Measurements from ENCODE around the gene PLK2. TPM values are rescaled to one million over a fixed set of nuclear protein-coding genes. Genes with fewer than 3 reads are reported as not detected.

Gene PLK2
- total and polyA plus RNA-seq, 2 of the 8 experiments (the other 6 are each of a cell fraction or from before 2014, with no cell fraction given), result 5.8 to 20.6 TPM

DNA sequence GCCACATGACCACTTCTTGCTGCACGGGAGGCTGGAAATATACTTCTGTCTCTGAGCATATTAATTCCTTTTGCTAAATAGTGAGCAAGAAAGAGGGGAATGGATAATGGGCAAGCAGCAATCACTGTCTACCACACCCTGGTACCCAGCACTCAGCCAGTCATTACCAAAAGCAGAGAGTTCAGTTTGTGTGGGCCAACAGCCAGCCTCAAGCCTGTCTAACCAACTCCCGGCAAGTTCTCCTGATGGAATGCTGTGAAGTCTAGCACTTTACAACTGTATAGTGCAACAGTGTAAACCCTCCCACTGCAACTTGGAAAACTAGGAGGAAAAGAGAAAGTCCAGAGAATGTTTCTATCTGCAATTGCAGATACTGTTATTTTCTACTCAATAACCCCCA is 47.8 kb downstream of the PLK2 start:
- no peak overlapping the region for H2AFZ ChIP-seq (ENCODE audit: low read length)
- no peak overlapping the region for H3K18ac ChIP-seq (ENCODE audit: extremely low read depth, low read length)
- no peaks in the 10 kb centered on the region for H3K23me2 ChIP-seq (ENCODE audit: low read depth, low read length)
- no peak for DNase-seq (ENCODE audit: low read depth in 1 of 2, low spot score in 2 of 2)
- H2BK5ac ChIP-seq (ENCODE audit: low read depth, low read length), result no peak overlapping the region
- H4K91ac ChIP-seq (replicated peaks; ENCODE audit: insufficient read length, low read length), result no peak overlapping the region
- H3K79me1 ChIP-seq (ENCODE audit: low read depth, low read length), result no peaks in the 10 kb centered on the region
- FAIRE-seq, result no peak
- no peak overlapping the region for H2BK20ac ChIP-seq (ENCODE audit: low read length)
- no peak overlapping the region for H3K9ac ChIP-seq (replicated peaks in 1 of 4; ENCODE audit: extremely low read depth in 1 of 4, low read depth in 3 of 4, low read length in 3 of 4)
- H3K27me3 ChIP-seq (replicated peaks in 1 of 4; ENCODE audit: control insufficient read depth in 3 of 4, extremely low read depth in 1 of 4, insufficient read depth in 3 of 4, low read length in 3 of 4), result no peaks in the 10 kb centered on the region
- no peaks in the 10 kb centered on the region for H3K9me3 ChIP-seq (ENCODE audit: insufficient read depth in 2 of 2, low read depth in 1 of 2, low read length in 1 of 2)
- H4K5ac ChIP-seq (ENCODE audit: insufficient read length, low read depth, low read length), result no peak overlapping the region
- no peak overlapping the region for H2AK5ac ChIP-seq (ENCODE audit: low read depth, low read length)
- H3K56ac ChIP-seq (replicated peaks; ENCODE audit: insufficient read length, low read depth, low read length), result no peak overlapping the region
- H2BK12ac ChIP-seq (ENCODE audit: low read depth, low read length), result no peak overlapping the region
- no peaks in the 10 kb centered on the region for H3K79me2 ChIP-seq (ENCODE audit: control insufficient read depth in 1 of 2, insufficient read depth in 2 of 2, low read length in 2 of 2)
- H3K4me2 ChIP-seq (ENCODE audit: insufficient read depth in 1 of 2, low read depth in 2 of 2, low read length in 2 of 2), result no peak overlapping the region
- H2BK120ac ChIP-seq (replicated peaks; ENCODE audit: low read depth, low read length), result no peak overlapping the region
- no peak overlapping the region for H2BK15ac ChIP-seq (ENCODE audit: low read length)
- H3K23ac ChIP-seq (ENCODE audit: insufficient read length), result no peak overlapping the region
- H3K4me3 ChIP-seq (ENCODE audit: extremely low read depth in 1 of 4, insufficient read depth in 2 of 4, low read depth in 3 of 4, low read length in 4 of 4), result no peak overlapping the region
- WGBS, 2 experiments (ENCODE audit: extremely low coverage in 1 of 2, insufficient coverage in 1 of 2, insufficient read length in 1 of 2, insufficient replicate concordance in 2 of 2, low coverage in 1 of 2, low lambda C conversion rate in 2 of 2, missing lambda C conversion rate in 1 of 2), result 94% methylated on average over 2 of the region's 2 CpGs; no CpG with 5 or more reads in 1 of the 2 experiments
- no peak overlapping the region for H3K14ac ChIP-seq (ENCODE audit: insufficient read length)
- no peak overlapping the region for H4K8ac ChIP-seq (ENCODE audit: extremely low read depth, insufficient read depth, low read length)
- 0 out of 7 replicates have a peak, but pooled peaks cover 0 to 3% (median 0%) of the 10 kb centered on the region in 4 experiments for H3K4me1 ChIP-seq (replicated peaks in 1 of 4; ENCODE audit: control insufficient read depth in 3 of 4, insufficient read depth in 4 of 4, low read length in 3 of 4)
- POLR2A ChIA-PET (ENCODE audit: partially characterized antibody), result no interaction called here
- H3K4ac ChIP-seq (replicated peaks; ENCODE audit: insufficient read length, low read depth, low read length), result no peak overlapping the region
- no peak overlapping the region for H3K27ac ChIP-seq (ENCODE audit: low read depth, low read length)
- no peaks in the 10 kb centered on the region for H3K36me3 ChIP-seq (ENCODE audit: control insufficient read depth in 2 of 4, insufficient read depth in 4 of 4, low read length in 3 of 4)
- H4K20me1 ChIP-seq (replicated peaks in 1 of 2; ENCODE audit: control insufficient read depth in 1 of 2, insufficient read depth in 2 of 2, low read length in 2 of 2), result no peaks in the 10 kb centered on the region
- TF ChIP-seq SP1 (IDR thresholded peaks at IDR 0.05; ENCODE audit: low read depth, low read length) (no peak), SUZ12 (IDR thresholded peaks at IDR 0.05; ENCODE audit: low read length) (no peak), NRF1 (IDR thresholded peaks at IDR 0.05; ENCODE audit: low read depth, low read length) (no peak)
- CTCF ChIA-PET (ENCODE audit: partially characterized antibody), result no interaction called here
